CD4-positive, alpha-beta T cell treated with Interferon gamma for 1 hour (primary cell): ENCODE data around the gene CUL4A.
"Not testable (repeated sequence)": the region's sequence is repeated elsewhere in the genome, so short reads cannot be mapped to it uniquely, and the experiment has no call there.

Experiments
- DNase-seq: peaks from one replicate; pipeline ENCODE4 v3.0.0-alpha.2; 2020

CUL4A gene

GRCh38 chr13:113209759-113210421 lies 477 bp downstream of the CUL4A start:
- DNase-seq: peak; percentile 78

DNA sequence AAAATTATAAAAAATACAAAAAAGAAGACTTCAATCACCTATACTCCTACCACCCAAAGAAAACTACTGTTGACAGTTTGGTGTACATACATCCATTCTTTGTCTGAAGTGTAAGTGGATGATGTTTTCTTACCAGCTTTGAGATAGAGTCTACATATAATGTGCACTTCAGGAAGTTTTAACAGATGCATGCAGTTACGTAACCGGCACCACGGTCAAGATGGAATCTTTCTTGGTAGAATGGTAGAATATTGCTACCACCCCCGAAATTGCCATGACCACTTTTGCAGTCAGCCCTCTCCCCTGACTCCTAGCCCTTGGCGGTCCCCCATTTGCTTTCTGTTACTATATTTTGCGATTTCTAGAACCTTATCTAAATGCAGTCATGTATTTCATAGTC lies 1.4 kb downstream of the CUL4A start:
- no peak for DNase-seq

DNA sequence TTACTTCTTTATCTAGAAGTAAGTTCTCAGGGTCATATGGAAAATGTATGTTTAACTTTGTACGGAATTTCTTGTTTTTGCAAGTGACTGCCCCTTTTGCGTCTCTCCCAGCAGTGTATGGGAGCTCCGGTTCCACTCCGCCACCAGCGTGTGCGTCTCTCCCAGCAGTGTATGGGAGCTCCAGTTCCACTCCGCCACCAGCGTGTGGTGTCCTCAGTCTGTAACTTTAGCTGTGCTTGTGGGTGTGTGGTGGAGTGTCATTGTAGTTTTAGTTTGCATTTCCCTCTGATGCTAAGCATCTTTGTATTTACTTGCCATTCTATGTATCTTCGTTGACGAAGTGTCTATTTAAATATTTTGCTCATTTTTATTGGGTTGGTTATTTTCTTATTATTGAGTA lies 2.4 kb downstream of the CUL4A start:
- no peak for DNase-seq

GRCh38 chr13:113216254-113217048 lies 7.0 kb downstream of the CUL4A start:
- DNase-seq: no peak

DNA sequence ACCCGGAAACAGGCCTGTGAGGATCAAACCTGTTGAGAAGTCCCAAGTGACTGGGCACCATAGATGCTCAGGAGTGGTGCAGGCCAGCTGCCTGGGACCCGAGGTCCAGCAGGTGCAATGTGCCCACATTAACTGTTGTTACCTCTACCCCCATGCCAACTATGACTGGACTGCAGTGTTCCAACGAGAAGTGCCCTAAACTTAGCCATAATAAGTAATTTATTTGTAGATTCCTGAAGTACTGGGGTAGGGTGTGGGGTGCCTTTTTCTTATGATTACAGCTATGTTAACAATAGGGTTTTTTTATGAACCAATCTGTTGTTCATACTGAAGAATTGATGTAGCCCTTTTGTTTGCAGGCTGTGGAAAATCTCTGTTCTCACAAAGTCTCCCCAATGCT lies 9.2 kb downstream of the CUL4A start:
- DNase-seq: no peak

- no peak for DNase-seq
Observed at GRCh38 chr13:113219256-113219940, 10.0 kb downstream of the CUL4A start.

DNA sequence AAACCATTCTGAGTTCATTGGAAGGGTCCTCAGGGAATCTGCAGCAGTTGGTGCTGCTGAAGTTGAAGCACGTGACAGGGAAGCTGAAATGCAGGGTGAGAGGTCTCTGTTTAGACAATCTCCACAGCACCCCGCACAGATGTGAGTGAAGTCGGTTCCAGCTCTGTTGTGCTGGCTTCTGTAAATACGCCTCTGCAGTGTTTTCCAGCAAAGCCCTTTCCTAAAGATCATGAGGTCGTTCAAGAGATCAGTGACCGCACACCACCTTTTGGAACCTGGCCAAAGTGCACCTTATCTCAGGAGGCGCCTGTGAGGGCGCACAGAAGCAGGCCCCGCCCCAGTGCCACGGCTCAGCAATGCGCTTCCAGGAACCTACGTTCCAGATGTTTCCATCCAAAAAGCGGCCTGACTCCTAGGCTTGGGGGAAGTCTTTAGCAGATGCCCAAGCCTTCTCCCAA lies 10.8 kb downstream of the CUL4A start:
- DNase-seq: no peak

DNA sequence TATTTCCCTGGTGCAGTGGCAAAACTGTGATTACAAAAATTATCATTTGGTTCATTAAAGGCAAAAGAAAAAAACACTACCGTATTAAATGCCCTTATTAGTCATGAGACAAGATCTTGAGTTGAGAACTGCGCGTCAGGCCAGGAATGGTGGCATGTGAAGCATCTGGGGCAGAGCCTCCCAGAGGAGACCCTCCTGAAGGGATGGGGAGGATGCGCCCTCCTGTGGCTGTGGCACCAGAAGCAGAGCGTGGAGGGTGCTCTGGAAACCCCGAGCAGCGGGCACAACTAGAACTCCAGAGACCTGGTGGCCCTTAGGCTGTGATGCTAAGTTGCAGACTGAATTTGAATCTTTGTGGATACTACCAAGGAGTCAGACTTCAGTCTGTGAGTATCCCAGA lies 11.5 kb downstream of the CUL4A start:
- DNase-seq: no peak

DNA sequence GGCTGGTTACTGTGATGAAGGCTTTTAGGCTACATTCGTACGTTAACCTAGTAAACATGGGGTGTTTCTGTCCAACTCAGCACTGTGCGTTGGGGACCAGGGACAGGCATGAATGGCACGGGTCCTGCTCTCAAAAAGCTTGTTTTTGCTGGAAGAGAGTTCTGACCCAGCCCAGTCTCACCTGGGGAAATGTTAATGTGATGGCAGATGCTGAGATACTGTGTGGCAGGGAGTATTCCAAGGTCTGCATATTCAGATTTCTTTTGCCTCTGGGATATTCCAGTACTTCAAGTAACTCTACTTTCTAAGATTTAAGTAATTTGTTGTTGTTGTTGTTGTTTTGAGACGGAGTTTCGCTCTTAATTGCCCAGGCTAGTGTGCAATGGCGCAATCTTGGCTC lies 13.7 kb downstream of the CUL4A start:
- no peak for DNase-seq

GRCh38 chr13:113224486-113224885 lies 15.1 kb downstream of the CUL4A start:
- DNase-seq: no peak

- no peak for DNase-seq
Observed at GRCh38 chr13:113225515-113225914, 16.1 kb downstream of the CUL4A start.

GRCh38 chr13:113226873-113227450 lies 17.5 kb downstream of the CUL4A start:
- no peak for DNase-seq

GRCh38 chr13:113229161-113229560 lies 19.7 kb downstream of the CUL4A start:
- DNase-seq: no peak

GRCh38 chr13:113229791-113230190 lies 20.4 kb downstream of the CUL4A start:
- DNase-seq: no peak

DNA sequence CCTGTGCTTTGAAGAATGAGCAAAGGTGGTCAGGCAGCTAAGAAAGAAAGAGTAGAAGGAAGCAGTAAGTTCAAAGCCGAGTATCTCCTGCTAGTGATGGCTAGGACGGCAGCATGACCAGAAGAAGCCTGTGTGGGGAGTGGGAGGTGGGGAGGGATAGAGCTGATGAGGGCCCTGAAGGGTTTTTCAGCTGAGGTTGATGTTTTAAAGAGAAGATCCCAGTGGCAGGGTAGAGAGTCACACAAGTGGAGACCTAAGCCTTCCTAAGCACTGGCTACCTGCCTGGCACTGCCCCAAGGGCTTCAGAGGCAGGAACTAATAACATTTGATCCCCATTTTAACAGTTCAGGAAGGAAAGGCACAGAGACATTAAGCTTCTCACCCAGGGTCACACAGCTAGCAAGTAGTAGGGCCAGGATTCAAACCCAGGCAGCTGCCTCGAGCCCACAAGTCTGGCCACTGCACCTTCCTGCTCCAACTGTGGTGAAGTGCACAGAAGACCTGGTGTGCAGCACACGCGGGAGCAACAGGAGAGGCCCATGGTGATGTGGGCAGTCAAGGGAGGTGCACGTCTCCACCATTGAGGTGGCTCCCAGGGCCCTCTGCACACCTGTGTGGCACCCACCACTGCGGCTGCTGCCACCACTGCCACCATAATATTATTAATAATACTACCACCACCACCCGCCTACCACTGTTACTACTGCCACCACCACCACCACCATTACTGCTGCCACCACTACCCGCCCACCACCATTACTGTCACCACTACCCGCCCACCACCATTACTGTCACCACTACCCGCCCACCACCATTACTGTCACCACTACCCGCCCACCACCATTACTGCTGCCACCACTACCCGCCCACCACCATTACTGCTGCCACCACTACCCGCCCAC lies 22.1 kb downstream of the CUL4A start:
- no peak for DNase-seq

- DNase-seq: no peak
Observed at GRCh38 chr13:113232208-113233003, 23.0 kb downstream of the CUL4A start.

GRCh38 chr13:113233101-113233500 lies 23.7 kb downstream of the CUL4A start:
- no peak for DNase-seq

- DNase-seq: no peak
Observed at GRCh38 chr13:113238536-113238935, 29.1 kb downstream of the CUL4A start.

DNA sequence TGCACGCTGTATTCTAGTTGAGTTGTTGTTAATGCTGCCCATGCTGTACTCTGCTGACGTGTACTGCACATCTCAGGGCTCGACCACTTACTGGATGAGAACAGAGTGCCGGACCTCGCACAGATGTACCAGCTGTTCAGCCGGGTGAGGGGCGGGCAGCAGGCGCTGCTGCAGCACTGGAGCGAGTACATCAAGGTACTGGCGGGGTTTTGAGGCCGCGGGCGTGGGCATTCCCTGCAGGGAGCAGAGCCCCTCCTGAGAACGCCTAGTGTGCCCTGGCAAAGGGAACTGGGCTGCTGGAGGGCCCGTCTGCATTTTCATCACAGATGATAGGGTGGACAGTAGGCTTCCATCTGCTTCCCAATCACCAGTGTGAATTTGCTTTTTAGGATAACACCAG lies 29.9 kb downstream of the CUL4A start:
- DNase-seq: no peak

GRCh38 chr13:113239986-113240385 lies 30.6 kb downstream of the CUL4A start:
- DNase-seq: no peak

- DNase-seq: not testable (repeated sequence)
Observed at GRCh38 chr13:113241623-113242022, 32.2 kb downstream of the CUL4A start.

GRCh38 chr13:113243847-113244246 lies 34.4 kb downstream of the CUL4A start:
- no peak for DNase-seq
